H1 (cell line): ENCODE measurements around the gene HOXB4. TPM values are rescaled to one million over a fixed set of nuclear protein-coding genes. Genes with fewer than 3 reads are reported as not detected.

ENCODE experiments used
- CTCF ChIA-PET: fragments of 300-600 bp; sonication (Branson Sonifier 250); formaldehyde crosslinking; loops from one replicate; lab custom pipeline; 2021; ENCODE audit not compliant: partially characterized antibody; lab: Charles Lee
- POLR2A ChIA-PET: fragments of 300-600 bp; sonication (Branson Sonifier 250); formaldehyde crosslinking; loops from one replicate; lab custom pipeline; 2021; ENCODE audit warnings: inconsistent platforms; ENCODE audit not compliant: partially characterized antibody; lab: Charles Lee
- DNase-seq, 2 experiments: peaks; one replicate each; pipeline versions ENCODE4 v3.0.0 to v3.0.0-alpha.2; 2010 to 2022; ENCODE audit warnings: low spot score in 2 of 2, low read depth in 1 of 2, mixed read lengths in 1 of 2
- FAIRE-seq: peaks from 2 replicates; lab custom pipeline; 2011; peaks lifted over from hg19 to GRCh38; lab: Jason Lieb, UNC
- H2AFZ ChIP-seq: 2 replicates; pipeline ENCODE4 v1.8.1; 2012; ENCODE audit warnings: low read length, inconsistent platforms
- H2AK5ac ChIP-seq: 2 replicates; pipeline ENCODE4 v1.6.1; 2013; ENCODE audit warnings: low read depth, low read length
- H2BK120ac ChIP-seq: replicated peaks from 2 replicates; pipeline ENCODE3; 2013; ENCODE audit warnings: low read depth, low read length, inconsistent platforms
- H2BK12ac ChIP-seq: 2 replicates; pipeline ENCODE4 v1.6.1; 2013; ENCODE audit warnings: low read depth, low read length
- H2BK15ac ChIP-seq: 2 replicates; pipeline ENCODE4 v1.6.1; 2013; ENCODE audit warnings: low read length
- H2BK20ac ChIP-seq: 2 replicates; pipeline ENCODE4 v1.6.1; 2013; ENCODE audit warnings: low read length
- H2BK5ac ChIP-seq: 2 replicates; pipeline ENCODE4 v1.6.1; 2013; ENCODE audit warnings: low read depth, low read length
- H3K14ac ChIP-seq: 2 replicates; pipeline ENCODE4 v1.6.1; 2013; ENCODE audit warnings: inconsistent platforms; ENCODE audit not compliant: insufficient read length
- H3K18ac ChIP-seq: 2 replicates; pipeline ENCODE4 v1.6.1; 2013; ENCODE audit warnings: low read length; ENCODE audit errors: extremely low read depth
- H3K23ac ChIP-seq: 2 replicates; pipeline ENCODE4 v1.6.1; 2013; ENCODE audit warnings: inconsistent platforms; ENCODE audit not compliant: insufficient read length
- H3K23me2 ChIP-seq: 2 replicates; pipeline ENCODE4 v1.6.1; 2013; ENCODE audit warnings: low read depth, low read length
- H3K27ac ChIP-seq: 2 replicates; pipeline ENCODE4 v1.6.1; 2011; ENCODE audit warnings: low read depth, low read length, inconsistent platforms
- H3K27me3 ChIP-seq, 4 experiments: replicated peaks in 1 of 4; 1 replicate in 1 of 4; 2 replicates in 3 of 4; pipeline versions ENCODE4 v1.6.1 to v1.8.1; 2011 to 2013; ENCODE audit warnings: low read length in 3 of 4, mild to moderate bottlenecking in 3 of 4, inconsistent platforms in 2 of 4, mixed read lengths in 2 of 4, moderate library complexity in 1 of 4; ENCODE audit not compliant: control insufficient read depth in 3 of 4, insufficient read depth in 3 of 4; ENCODE audit errors: extremely low read depth in 1 of 4
- H3K36me3 ChIP-seq, 4 experiments: 2 replicates each; pipeline versions ENCODE4 v1.6.1 to v1.8.1; 2011 to 2013; ENCODE audit warnings: mild to moderate bottlenecking in 4 of 4, low read length in 3 of 4, moderate library complexity in 2 of 4, control low read depth in 1 of 4, inconsistent platforms in 1 of 4; ENCODE audit not compliant: insufficient read depth in 4 of 4, control insufficient read depth in 2 of 4
- H3K4ac ChIP-seq: replicated peaks from 2 replicates; pipeline ENCODE3; 2013; ENCODE audit warnings: low read length, low read depth, mixed read lengths, inconsistent platforms; ENCODE audit not compliant: insufficient read length
- H3K4me1 ChIP-seq, 4 experiments: replicated peaks in 1 of 4; 1 replicate in 1 of 4; 2 replicates in 3 of 4; pipeline versions ENCODE4 v1.6.1 to v1.8.1; 2011 to 2013; ENCODE audit warnings: low read length in 3 of 4, inconsistent platforms in 2 of 4, mixed read lengths in 1 of 4; ENCODE audit not compliant: insufficient read depth in 4 of 4, control insufficient read depth in 3 of 4
- H3K4me2 ChIP-seq, 2 experiments: 2 replicates each; pipeline versions ENCODE4 v1.6.1 to v1.8.1; 2011 to 2013; ENCODE audit warnings: low read depth in 2 of 2, low read length in 2 of 2, control low read depth in 1 of 2, inconsistent platforms in 1 of 2, mild to moderate bottlenecking in 1 of 2; ENCODE audit not compliant: insufficient read depth in 1 of 2
- H3K4me3 ChIP-seq, 4 experiments: fragments of 200-600, 300-600 bp in 1 of 4; sonication (generic), shearing (Covaris generic), sonication (Bioruptor Twin) in 1 of 4; 2 replicates each; pipeline versions ENCODE4 v1.5.1 to v1.8.1; 2011 to 2016; ENCODE audit warnings: low read length in 4 of 4, low read depth in 3 of 4, control low read depth in 2 of 4, inconsistent platforms in 2 of 4, mild to moderate bottlenecking in 2 of 4, mixed read lengths in 1 of 4, moderate library complexity in 1 of 4; ENCODE audit not compliant: insufficient read depth in 2 of 4; ENCODE audit errors: extremely low read depth in 1 of 4
- H3K56ac ChIP-seq: replicated peaks from 2 replicates; pipeline ENCODE3; 2013; ENCODE audit warnings: low read depth, mild to moderate bottlenecking, mixed read lengths, low read length, inconsistent platforms; ENCODE audit not compliant: insufficient read length
- H3K79me1 ChIP-seq: 2 replicates; pipeline ENCODE4 v1.6.1; 2013; ENCODE audit warnings: low read depth, low read length, control low read depth
- H3K79me2 ChIP-seq, 2 experiments: 2 replicates each; pipeline versions ENCODE4 v1.6.1 to v1.8.1; 2012 to 2013; ENCODE audit warnings: low read length in 2 of 2, mild to moderate bottlenecking in 2 of 2, inconsistent platforms in 1 of 2; ENCODE audit not compliant: insufficient read depth in 2 of 2, control insufficient read depth in 1 of 2
- H3K9ac ChIP-seq, 4 experiments: replicated peaks in 1 of 4; 1 replicate in 1 of 4; 2 replicates in 3 of 4; pipeline versions ENCODE4 v1.6.1 to v1.8.1; 2011 to 2013; ENCODE audit warnings: low read depth in 3 of 4, low read length in 3 of 4, control low read depth in 2 of 4, mild to moderate bottlenecking in 2 of 4, moderate library complexity in 2 of 4, inconsistent platforms in 1 of 4; ENCODE audit errors: extremely low read depth in 1 of 4
- H3K9me3 ChIP-seq, 2 experiments: 2 replicates each; pipeline versions ENCODE4 v1.6.1 to v1.8.1; 2012 to 2013; ENCODE audit warnings: mild to moderate bottlenecking in 2 of 2, moderate library complexity in 2 of 2, control low read depth in 1 of 2, inconsistent platforms in 1 of 2, low read depth in 1 of 2, low read length in 1 of 2, mixed read lengths in 1 of 2; ENCODE audit not compliant: insufficient read depth in 2 of 2
- H4K20me1 ChIP-seq, 2 experiments: replicated peaks in 1 of 2; 2 replicates each; pipeline versions ENCODE3 to v1.8.1; 2011 to 2013; ENCODE audit warnings: inconsistent platforms in 2 of 2, low read length in 2 of 2, mild to moderate bottlenecking in 1 of 2; ENCODE audit not compliant: insufficient read depth in 2 of 2, control insufficient read depth in 1 of 2
- H4K5ac ChIP-seq: 2 replicates; pipeline ENCODE4 v1.6.1; 2013; ENCODE audit warnings: low read length, low read depth, mixed read lengths, inconsistent platforms; ENCODE audit not compliant: insufficient read length
- H4K8ac ChIP-seq: 2 replicates; pipeline ENCODE4 v1.8.0; 2013; ENCODE audit warnings: mild to moderate bottlenecking, moderate library complexity, low read length, inconsistent platforms; ENCODE audit not compliant: insufficient read depth; ENCODE audit errors: extremely low read depth
- H4K91ac ChIP-seq: replicated peaks from 2 replicates; pipeline ENCODE3; 2013; ENCODE audit warnings: low read length, mixed read lengths, inconsistent platforms; ENCODE audit not compliant: insufficient read length
- CBX8 ChIP-seq: fragments of 300-800, 300-1000 bp; sonication (generic); IDR thresholded peaks from 2 replicates; pipeline ENCODE4 v1.7.1; 2016; ENCODE audit warnings: low read depth, low read length, borderline replicate concordance
- E2F6 ChIP-seq: IDR thresholded peaks from 2 replicates; pipeline ENCODE4 v1.6.1; 2012; ENCODE audit warnings: inconsistent platforms
- WGBS, 2 experiments: shearing (Covaris generic) in 1 of 2; methylation state at CpG; one replicate each; pipeline versions ENCODE4 v1.1.6 to v1.1.7; 2013 to 2015; ENCODE audit warnings: low lambda C conversion rate in 2 of 2, mixed read lengths in 2 of 2, inconsistent platforms in 1 of 2, low coverage in 1 of 2, missing lambda C conversion rate in 1 of 2; ENCODE audit not compliant: insufficient replicate concordance in 2 of 2, insufficient coverage in 1 of 2, insufficient read length in 1 of 2; ENCODE audit errors: extremely low coverage in 1 of 2, missing lambda C conversion rate in 1 of 2; 5-methylcytosine and 5-hydroxymethylcytosine counted together
- polyA plus RNA-seq, 7 experiments: library from polyadenylated mRNA; depleted of rRNA in 3 of 7; stranded (reverse) in 5 of 7; unstranded in 2 of 7; fragments of >200 nt in 5 of 7; fragments of 200-250 nt in 2 of 7; gene quantifications; 1 replicate in 5 of 7; 2 replicates in 1 of 7; 4 replicates in 1 of 7; pipeline versions ENCODE4 v1.2.1 to v1.2.3, GENCODE V29; 2011 to 2013; ENCODE audit warnings: missing spikeins in 2 of 7, mixed read lengths in 2 of 7
- total RNA-seq: library from RNA; stranded (reverse); fragmentation: NEBNext Ultra II Directional; extraction: Animal tissue kit (Norgen Biotek cat#: 25700); gene quantifications from 2 replicates; pipeline ENCODE4 v1.2.1, GENCODE V29; 2021

Gene HOXB4
- total and polyA plus RNA-seq, 2 of the 8 experiments (the other 6 are each of a cell fraction or from before 2014, with no cell fraction given), result not detected

GRCh38 chr17:48611213-48611612 is 33.1 kb upstream of the HOXB4 start:
- H4K91ac ChIP-seq, result no peak overlapping the region
- no peak overlapping the region for H3K4ac ChIP-seq
- POLR2A ChIA-PET, result no interaction called here
- H4K8ac ChIP-seq, result no peak overlapping the region
- no peak overlapping the region for H3K56ac ChIP-seq
- H2BK15ac ChIP-seq, result no peak overlapping the region
- H3K4me2 ChIP-seq, result peak overlapping the region; percentile 41 to 57; a peak in 1 of 4 replicates
- H3K36me3 ChIP-seq, result peaks cover 0 to 18% (median 0%) of the 10 kb centered on the region in 4 experiments; a peak in 1 of 8 replicates
- H2BK12ac ChIP-seq, result no peak overlapping the region
- TF ChIP-seq CBX8 (0 out of 2 replicates have a peak, but pooled peaks have one; percentile 34), E2F6 (no peak)
- no peaks in the 10 kb centered on the region for H3K79me1 ChIP-seq
- peaks cover 2% of the 10 kb centered on the region; the same call in 1 of the 2 replicates for H3K23me2 ChIP-seq
- no peaks in the 10 kb centered on the region; a peak in 1 of 4 replicates for H3K9me3 ChIP-seq
- no peak overlapping the region for H3K18ac ChIP-seq
- H3K79me2 ChIP-seq, result no peaks in the 10 kb centered on the region
- FAIRE-seq (no peak), DNase-seq (no peak)
- peak overlapping the region in 1 of 4 experiments; percentile 46; a peak in 2 of 8 replicates for H3K4me3 ChIP-seq
- H4K5ac ChIP-seq, result no peak overlapping the region
- H3K27me3 ChIP-seq, result peaks cover 97 to 100% (median 99%) of the 10 kb centered on the region in 4 experiments
- no peak overlapping the region for H3K27ac ChIP-seq
- no peak overlapping the region for H3K14ac ChIP-seq
- H2BK20ac ChIP-seq, result no peak overlapping the region
- no peak overlapping the region for H2AK5ac ChIP-seq
- H4K20me1 ChIP-seq, result peaks cover 28 to 35% of the 10 kb centered on the region in 2 experiments
- H2AFZ ChIP-seq, result no peak overlapping the region
- H2BK120ac ChIP-seq, result no peak overlapping the region
- H3K9ac ChIP-seq, result no peak overlapping the region
- H3K23ac ChIP-seq, result no peak overlapping the region
- peaks cover 0 to 7% (median 4%) of the 10 kb centered on the region in 4 experiments; a peak in 5 of 7 replicates for H3K4me1 ChIP-seq
- CTCF ChIA-PET, result no interaction called here
- WGBS, 2 experiments, result 10% methylated on average over 19 of the region's 22 CpGs; no CpG with 5 or more reads in 1 of the 2 experiments
- no peak overlapping the region for H2BK5ac ChIP-seq
